ENCODE data around the gene HRC. TPM values are rescaled to one million over a fixed set of nuclear protein-coding genes. Genes with fewer than 3 reads are reported as not detected.
"Not testable (repeated sequence)": the region's sequence is repeated elsewhere in the genome, so short reads cannot be mapped to it uniquely, and the experiment has no call there.

Gene HRC
- total and polyA plus RNA-seq, 7 experiments from 2014 or later, result not detected

DNA sequence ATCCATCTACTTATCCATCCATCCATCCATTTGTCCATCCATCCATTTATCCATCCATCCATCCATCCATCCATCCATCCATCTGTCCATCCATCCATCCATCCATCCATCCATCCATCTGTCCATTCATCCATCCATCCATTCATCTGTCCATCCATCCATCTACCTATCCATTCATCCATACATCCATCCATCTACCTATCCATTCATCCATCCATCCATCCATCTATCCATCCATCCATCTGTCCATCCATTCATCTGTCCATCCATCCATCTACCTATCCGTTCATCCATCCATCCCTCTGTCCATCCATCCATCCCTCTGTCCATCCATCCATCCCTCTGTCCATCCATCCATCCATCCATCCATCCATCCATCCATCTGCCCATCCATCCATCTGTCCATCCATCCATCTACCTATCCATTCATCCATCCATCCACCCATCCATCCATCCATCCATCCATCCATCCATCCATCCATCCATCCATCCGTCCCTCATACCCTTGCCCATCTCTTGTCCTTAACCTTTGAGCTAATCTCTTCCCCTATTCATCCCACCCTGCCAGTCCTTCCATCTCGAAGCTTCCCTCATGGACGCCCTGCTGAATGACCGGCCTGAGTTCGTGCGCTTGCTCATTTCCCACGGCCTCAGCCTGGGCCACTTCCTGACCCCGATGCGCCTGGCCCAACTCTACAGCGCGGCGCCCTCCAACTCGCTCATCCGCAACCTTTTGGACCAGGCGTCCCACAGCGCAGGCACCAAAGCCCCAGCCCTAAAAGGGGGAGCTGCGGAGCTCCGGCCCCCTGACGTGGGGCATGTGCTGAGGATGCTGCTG is 27.0 kb upstream of the HRC start:
- H3K4me1 Mint-ChIP-seq; CTCF ChIA-PET; H3K27ac ChIP-seq (ENCODE audit: low read depth, low read length); H3K4me3 ChIP-seq (ENCODE audit: low read length); DNase-seq; H3K4me1 ChIP-seq (ENCODE audit: control insufficient read depth in 2 of 2, insufficient read depth in 2 of 2, low read length in 2 of 2); H3K27me3 ChIP-seq (ENCODE audit: control insufficient read depth in 2 of 2, insufficient read depth in 2 of 2, low read length in 2 of 2); intact Hi-C loops (cut with micrococcal nuclease); ATAC-seq; H3K9me3 ChIP-seq (ENCODE audit: control insufficient read depth in 2 of 3, low read length in 3 of 3); H3K36me3 ChIP-seq (ENCODE audit: control insufficient read depth in 2 of 3, insufficient read depth in 3 of 3, low read length in 3 of 3); H3K27ac Mint-ChIP-seq; H3K27me3 Mint-ChIP-seq; POLR2A ChIA-PET; H3K4me3 Mint-ChIP-seq; H3K36me3 Mint-ChIP-seq: not testable (repeated sequence)
- peaks cover 0 to 33% (median 11%) of the 10 kb centered on the region in 11 donors for H3K9me3 Mint-ChIP-seq

GRCh38 chr19:49180659-49181058 is 25.5 kb upstream of the HRC start:
- Mint-ChIP-seq H3K36me3 (peaks cover 0 to 5% (median 4%) of the 10 kb centered on the region in 5 donors), H3K27ac (no peak overlapping the region), H3K4me1 (peaks cover 0 to 5% (median 4%) of the 10 kb centered on the region in 7 donors), H3K27me3 (no peaks in the 10 kb centered on the region), H3K9me3 (peaks cover 0 to 26% (median 10%) of the 10 kb centered on the region in 11 donors), H3K4me3 (no peak overlapping the region)
- no peak for ATAC-seq
- CTCF ChIA-PET, result no interaction called here
- Histone ChIP-seq H3K27me3 (ENCODE audit: control insufficient read depth in 2 of 2, insufficient read depth in 2 of 2, low read length in 2 of 2) (no peaks in the 10 kb centered on the region), H3K9me3 (ENCODE audit: control insufficient read depth in 2 of 3, low read length in 3 of 3) (peaks cover 0 to 3% (median 0%) of the 10 kb centered on the region in 3 experiments), H3K4me1 (ENCODE audit: control insufficient read depth in 2 of 2, insufficient read depth in 2 of 2, low read length in 2 of 2) (no peaks in the 10 kb centered on the region), H3K27ac (ENCODE audit: low read depth, low read length) (no peak overlapping the region), H3K4me3 (ENCODE audit: low read length) (no peak overlapping the region), H3K36me3 (ENCODE audit: control insufficient read depth in 2 of 3, insufficient read depth in 3 of 3, low read length in 3 of 3) (no peaks in the 10 kb centered on the region)
- intact Hi-C loops (cut with micrococcal nuclease), result no loop called here
- POLR2A ChIA-PET, result no interaction called here
- DNase-seq, result no peak

DNA sequence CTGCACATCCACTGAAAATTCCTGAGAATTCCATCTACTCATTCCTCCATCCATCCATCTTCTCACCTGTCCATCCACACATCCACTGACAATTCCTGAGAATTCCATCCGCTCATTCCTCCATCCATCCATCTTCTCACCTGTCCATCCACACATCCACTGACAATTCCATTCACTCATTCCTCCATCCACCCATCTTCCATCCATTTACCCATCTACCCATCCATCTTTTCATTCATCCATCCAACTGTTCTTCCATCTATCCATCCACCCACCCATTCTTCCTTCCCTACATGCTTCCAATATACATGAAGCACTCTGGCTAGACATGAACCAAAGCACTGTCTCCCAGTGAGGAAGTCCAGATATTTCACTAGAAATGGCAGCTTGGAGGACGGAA is 18.0 kb upstream of the HRC start:
- H3K4me3 ChIP-seq (ENCODE audit: low read length), result no peak overlapping the region
- Mint-ChIP-seq H3K36me3 (no peaks in the 10 kb centered on the region), H3K27me3 (no peaks in the 10 kb centered on the region), H3K27ac (no peak overlapping the region), H3K9me3 (no peaks in the 10 kb centered on the region), H3K4me1 (peaks cover 0 to 5% (median 4%) of the 10 kb centered on the region in 7 donors), H3K4me3 (no peak overlapping the region)
- DNase-seq, result no peak
- ChIA-PET POLR2A (no interaction called here), CTCF (no interaction called here)
- no peaks in the 10 kb centered on the region for H3K9me3 ChIP-seq (ENCODE audit: control insufficient read depth in 2 of 3, low read length in 3 of 3)
- ATAC-seq, result no peak
- no peak overlapping the region for H3K27ac ChIP-seq (ENCODE audit: low read depth, low read length)
- H3K27me3 ChIP-seq (ENCODE audit: control insufficient read depth in 2 of 2, insufficient read depth in 2 of 2, low read length in 2 of 2), result no peaks in the 10 kb centered on the region
- intact Hi-C loops (cut with micrococcal nuclease), result no loop called here
- H3K4me1 ChIP-seq (ENCODE audit: control insufficient read depth in 2 of 2, insufficient read depth in 2 of 2, low read length in 2 of 2), result no peaks in the 10 kb centered on the region
- H3K36me3 ChIP-seq (ENCODE audit: control insufficient read depth in 2 of 3, insufficient read depth in 3 of 3, low read length in 3 of 3), result no peaks in the 10 kb centered on the region

DNA sequence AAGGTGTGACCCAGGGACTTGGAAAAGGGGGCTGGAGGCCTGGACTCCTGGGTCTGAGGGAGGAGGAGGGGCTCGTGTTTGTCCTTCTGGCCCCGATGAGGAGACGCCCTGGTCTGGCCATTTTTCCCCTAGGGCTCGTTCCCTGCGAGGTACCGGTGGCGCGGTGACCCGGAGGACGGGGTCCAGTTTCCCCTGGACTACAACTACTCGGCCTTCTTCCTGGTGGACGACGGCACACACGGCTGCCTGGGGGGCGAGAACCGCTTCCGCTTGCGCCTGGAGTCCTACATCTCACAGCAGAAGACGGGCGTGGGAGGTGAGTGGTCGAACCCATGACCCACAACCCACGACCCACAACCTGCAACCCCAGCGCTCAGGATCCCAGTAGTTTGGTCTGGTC is 13.2 kb upstream of the HRC start:
- no peaks in the 10 kb centered on the region for H3K36me3 Mint-ChIP-seq
- ChIA-PET POLR2A (no interaction called here), CTCF (no interaction called here)
- H3K27me3 ChIP-seq (ENCODE audit: control insufficient read depth in 2 of 2, insufficient read depth in 2 of 2, low read length in 2 of 2), result no peaks in the 10 kb centered on the region
- H3K4me1 ChIP-seq (ENCODE audit: control insufficient read depth in 2 of 2, insufficient read depth in 2 of 2, low read length in 2 of 2), result no peaks in the 10 kb centered on the region
- ATAC-seq (no peak), DNase-seq (no peak)
- no peaks in the 10 kb centered on the region for H3K9me3 ChIP-seq (ENCODE audit: control insufficient read depth in 2 of 3, low read length in 3 of 3)
- no peak overlapping the region for H3K4me3 ChIP-seq (ENCODE audit: low read length)
- H3K9me3 Mint-ChIP-seq, result no peaks in the 10 kb centered on the region
- H3K4me1 Mint-ChIP-seq, result no peaks in the 10 kb centered on the region
- intact Hi-C loops (cut with micrococcal nuclease), result no loop called here
- H3K4me3 Mint-ChIP-seq, result no peak overlapping the region
- no peak overlapping the region for H3K27ac ChIP-seq (ENCODE audit: low read depth, low read length)
- H3K36me3 ChIP-seq (ENCODE audit: control insufficient read depth in 2 of 3, insufficient read depth in 3 of 3, low read length in 3 of 3), result no peaks in the 10 kb centered on the region
- H3K27ac Mint-ChIP-seq, result no peak overlapping the region
- H3K27me3 Mint-ChIP-seq, result peaks cover 0 to 10% (median 0%) of the 10 kb centered on the region in 5 donors

- H3K4me3 ChIP-seq (ENCODE audit: low read length), result no peak overlapping the region
- intact Hi-C loops (cut with micrococcal nuclease), result no loop called here
- no peak for DNase-seq
- Mint-ChIP-seq H3K4me3 (no peak overlapping the region), H3K27ac (no peak overlapping the region), H3K27me3 (peaks cover 0 to 10% (median 0%) of the 10 kb centered on the region in 5 donors), H3K36me3 (no peaks in the 10 kb centered on the region), H3K9me3 (no peaks in the 10 kb centered on the region), H3K4me1 (no peaks in the 10 kb centered on the region)
- no peaks in the 10 kb centered on the region for H3K4me1 ChIP-seq (ENCODE audit: control insufficient read depth in 2 of 2, insufficient read depth in 2 of 2, low read length in 2 of 2)
- H3K36me3 ChIP-seq (ENCODE audit: control insufficient read depth in 2 of 3, insufficient read depth in 3 of 3, low read length in 3 of 3), result no peaks in the 10 kb centered on the region
- CTCF ChIA-PET, result no interaction called here
- ATAC-seq, result no peak
- no peaks in the 10 kb centered on the region for H3K9me3 ChIP-seq (ENCODE audit: control insufficient read depth in 2 of 3, low read length in 3 of 3)
- H3K27ac ChIP-seq (ENCODE audit: low read depth, low read length), result no peak overlapping the region
- POLR2A ChIA-PET, result no interaction called here
- H3K27me3 ChIP-seq (ENCODE audit: control insufficient read depth in 2 of 2, insufficient read depth in 2 of 2, low read length in 2 of 2), result no peaks in the 10 kb centered on the region
Observed at GRCh38 chr19:49167857-49168409, 12.7 kb upstream of the HRC start.

- no peaks in the 10 kb centered on the region for H3K9me3 Mint-ChIP-seq
- Histone ChIP-seq H3K9me3 (ENCODE audit: control insufficient read depth in 2 of 3, low read length in 3 of 3) (no peaks in the 10 kb centered on the region), H3K4me3 (ENCODE audit: low read length) (no peak overlapping the region), H3K36me3 (ENCODE audit: control insufficient read depth in 2 of 3, insufficient read depth in 3 of 3, low read length in 3 of 3) (no peaks in the 10 kb centered on the region), H3K4me1 (ENCODE audit: control insufficient read depth in 2 of 2, insufficient read depth in 2 of 2, low read length in 2 of 2) (no peaks in the 10 kb centered on the region), H3K27ac (ENCODE audit: low read depth, low read length) (no peak overlapping the region), H3K27me3 (ENCODE audit: control insufficient read depth in 2 of 2, insufficient read depth in 2 of 2, low read length in 2 of 2) (no peaks in the 10 kb centered on the region)
- H3K27me3 Mint-ChIP-seq, result peaks cover 3 to 13% (median 4%) of the 10 kb centered on the region in 5 donors
- ATAC-seq, result no peak
- ChIA-PET POLR2A (no interaction called here), CTCF (interaction anchor here (1.9 kb wide), 1 partner anchor 19 kb away, joined by 4 read pairs; no protein-coding TSS in a partner anchor)
- DNase-seq, result no peak
- no peak overlapping the region for H3K27ac Mint-ChIP-seq
- no peak overlapping the region for H3K4me3 Mint-ChIP-seq
- intact Hi-C loops (cut with micrococcal nuclease), result no loop called here
- no peaks in the 10 kb centered on the region for H3K4me1 Mint-ChIP-seq
- H3K36me3 Mint-ChIP-seq, result no peaks in the 10 kb centered on the region
Observed at GRCh38 chr19:49165865-49166301, 10.7 kb upstream of the HRC start.

Measured in naive thymus-derived CD4-positive, alpha-beta T cell (primary cell).